ENCODE data around the gene TIMM8A. TPM values are rescaled to one million over a fixed set of nuclear protein-coding genes. Genes with fewer than 3 reads are reported as not detected.
A peak's percentile ranks its signal among the peaks of the same experiment; 100 is the strongest.

The TIMM8A gene
- total RNA-seq, 1 donor from 2014 or later = 5.6 TPM

- Histone ChIP-seq H3K9me3 (no peaks in the 10 kb centered on the region), H3K36me3 (no peaks in the 10 kb centered on the region), H3K4me1 (no peaks in the 10 kb centered on the region), H3K27me3 (no peaks in the 10 kb centered on the region), H3K27ac (no peak overlapping the region), H3K4me3 (no peak overlapping the region)
- no peak for TF ChIP-seq POLR2AphosphoS5 (IDR thresholded peaks at IDR 0.05; ENCODE audit: insufficient read depth in 1 of 2, low read depth in 1 of 2)
- TF ChIP-seq POLR2A (IDR thresholded peaks at IDR 0.05) = no peak
- TF ChIP-seq CTCF (IDR thresholded peaks at IDR 0.05) = no peak
- intact Hi-C loops (cut with DNase I) = no loop called here
- DNase-seq (ENCODE audit: extremely low spot score in 2 of 2) = no peak
These were observed 13.6 kb upstream of the TIMM8A start for GRCh38 chrX:101362116-101362515.

- TF ChIP-seq POLR2AphosphoS5 (IDR thresholded peaks at IDR 0.05; ENCODE audit: insufficient read depth in 1 of 2, low read depth in 1 of 2) (no peak), CTCF (IDR thresholded peaks at IDR 0.05) (no peak), POLR2A (IDR thresholded peaks at IDR 0.05) (no peak)
- no peaks in the 10 kb centered on the region for H3K4me1 ChIP-seq
- no peaks in the 10 kb centered on the region for H3K27me3 ChIP-seq
- intact Hi-C loops (cut with DNase I) = no loop called here
- H3K4me3 ChIP-seq = no peak overlapping the region
- no peaks in the 10 kb centered on the region for H3K36me3 ChIP-seq
- H3K27ac ChIP-seq = no peak overlapping the region
- DNase-seq (ENCODE audit: extremely low spot score in 2 of 2) = no peak
- H3K9me3 ChIP-seq = no peaks in the 10 kb centered on the region
These were observed 11.8 kb upstream of the TIMM8A start for GRCh38 chrX:101360390-101360789.

GRCh38 chrX:101359966-101360365, 11.4 kb upstream of the TIMM8A start:
- H3K4me1 ChIP-seq = no peaks in the 10 kb centered on the region
- no peak for TF ChIP-seq CTCF (IDR thresholded peaks at IDR 0.05)
- no peak for TF ChIP-seq POLR2A (IDR thresholded peaks at IDR 0.05)
- no peak for TF ChIP-seq POLR2AphosphoS5 (IDR thresholded peaks at IDR 0.05; ENCODE audit: insufficient read depth in 1 of 2, low read depth in 1 of 2)
- no peak for DNase-seq (ENCODE audit: extremely low spot score in 2 of 2)
- H3K36me3 ChIP-seq = no peaks in the 10 kb centered on the region
- no peak overlapping the region for H3K27ac ChIP-seq
- no peaks in the 10 kb centered on the region for H3K27me3 ChIP-seq
- intact Hi-C loops (cut with DNase I) = no loop called here
- no peak overlapping the region for H3K4me3 ChIP-seq
- no peaks in the 10 kb centered on the region for H3K9me3 ChIP-seq

GRCh38 chrX:101357166-101357795, 8.7 kb upstream of the TIMM8A start:
- Histone ChIP-seq H3K27me3 (no peaks in the 10 kb centered on the region), H3K4me3 (no peak overlapping the region), H3K36me3 (no peaks in the 10 kb centered on the region), H3K27ac (no peak overlapping the region), H3K9me3 (no peaks in the 10 kb centered on the region), H3K4me1 (no peaks in the 10 kb centered on the region)
- intact Hi-C loops (cut with DNase I) = no loop called here
- DNase-seq (ENCODE audit: extremely low spot score in 2 of 2) = no peak
- TF ChIP-seq POLR2AphosphoS5 (IDR thresholded peaks at IDR 0.05; ENCODE audit: insufficient read depth in 1 of 2, low read depth in 1 of 2) (no peak), CTCF (IDR thresholded peaks at IDR 0.05) (no peak), POLR2A (IDR thresholded peaks at IDR 0.05) (no peak)

- H3K4me1 ChIP-seq = peaks cover 9% of the 10 kb centered on the region
- H3K4me3 ChIP-seq = peak overlapping the region; percentile 59 to 62
- no peak for TF ChIP-seq POLR2AphosphoS5 (IDR thresholded peaks at IDR 0.05; ENCODE audit: insufficient read depth in 1 of 2, low read depth in 1 of 2)
- no peak for TF ChIP-seq CTCF (IDR thresholded peaks at IDR 0.05)
- TF ChIP-seq POLR2A (IDR thresholded peaks at IDR 0.05) = no peak
- intact Hi-C loops (cut with DNase I) = no loop called here
- H3K9me3 ChIP-seq = no peaks in the 10 kb centered on the region
- peak overlapping the region; percentile 88 for H3K27ac ChIP-seq
- no peaks in the 10 kb centered on the region for H3K36me3 ChIP-seq
- DNase-seq (ENCODE audit: extremely low spot score in 2 of 2) = no peak
- no peaks in the 10 kb centered on the region for H3K27me3 ChIP-seq
These were observed 636 bp upstream of the TIMM8A start for GRCh38 chrX:101349193-101349562.

All from vagina (tissue), 2 donors.